NCI-H1436 (cell line): Measurements from ENCODE around the gene FAM184A.
"Not testable (repeated sequence)": the region's sequence is repeated elsewhere in the genome, so short reads cannot be mapped to it uniquely, and the experiment has no call there.

Experiments used
- DNase-seq: peaks from one replicate; lab custom pipeline; 2025; lab: John Stamatoyannopoulos, UW

The FAM184A gene, protein sequence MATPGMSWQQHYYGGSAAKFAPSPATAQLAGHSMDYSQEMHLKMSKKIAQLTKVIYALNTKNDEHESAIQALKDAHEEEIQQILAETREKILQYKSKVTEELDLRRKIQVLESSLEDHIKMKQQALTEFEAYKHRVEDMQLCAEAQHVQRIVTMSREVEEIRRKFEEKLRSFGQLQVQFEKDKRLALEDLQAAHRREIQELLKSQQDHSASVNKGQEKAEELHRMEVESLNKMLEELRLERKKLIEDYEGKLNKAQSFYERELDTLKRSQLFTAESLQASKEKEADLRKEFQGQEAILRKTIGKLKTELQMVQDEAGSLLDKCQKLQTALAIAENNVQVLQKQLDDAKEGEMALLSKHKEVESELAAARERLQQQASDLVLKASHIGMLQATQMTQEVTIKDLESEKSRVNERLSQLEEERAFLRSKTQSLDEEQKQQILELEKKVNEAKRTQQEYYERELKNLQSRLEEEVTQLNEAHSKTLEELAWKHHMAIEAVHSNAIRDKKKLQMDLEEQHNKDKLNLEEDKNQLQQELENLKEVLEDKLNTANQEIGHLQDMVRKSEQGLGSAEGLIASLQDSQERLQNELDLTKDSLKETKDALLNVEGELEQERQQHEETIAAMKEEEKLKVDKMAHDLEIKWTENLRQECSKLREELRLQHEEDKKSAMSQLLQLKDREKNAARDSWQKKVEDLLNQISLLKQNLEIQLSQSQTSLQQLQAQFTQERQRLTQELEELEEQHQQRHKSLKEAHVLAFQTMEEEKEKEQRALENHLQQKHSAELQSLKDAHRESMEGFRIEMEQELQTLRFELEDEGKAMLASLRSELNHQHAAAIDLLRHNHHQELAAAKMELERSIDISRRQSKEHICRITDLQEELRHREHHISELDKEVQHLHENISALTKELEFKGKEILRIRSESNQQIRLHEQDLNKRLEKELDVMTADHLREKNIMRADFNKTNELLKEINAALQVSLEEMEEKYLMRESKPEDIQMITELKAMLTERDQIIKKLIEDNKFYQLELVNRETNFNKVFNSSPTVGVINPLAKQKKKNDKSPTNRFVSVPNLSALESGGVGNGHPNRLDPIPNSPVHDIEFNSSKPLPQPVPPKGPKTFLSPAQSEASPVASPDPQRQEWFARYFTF

GRCh38 chr6:119078376-119079282 is at the start of gene FAM184A:
Gene FAM184A (minus strand): TSS chr6:119078664. CDS start chr6:119078299, 365 bp downstream.
- DNase-seq, result peak; percentile 61

DNA sequence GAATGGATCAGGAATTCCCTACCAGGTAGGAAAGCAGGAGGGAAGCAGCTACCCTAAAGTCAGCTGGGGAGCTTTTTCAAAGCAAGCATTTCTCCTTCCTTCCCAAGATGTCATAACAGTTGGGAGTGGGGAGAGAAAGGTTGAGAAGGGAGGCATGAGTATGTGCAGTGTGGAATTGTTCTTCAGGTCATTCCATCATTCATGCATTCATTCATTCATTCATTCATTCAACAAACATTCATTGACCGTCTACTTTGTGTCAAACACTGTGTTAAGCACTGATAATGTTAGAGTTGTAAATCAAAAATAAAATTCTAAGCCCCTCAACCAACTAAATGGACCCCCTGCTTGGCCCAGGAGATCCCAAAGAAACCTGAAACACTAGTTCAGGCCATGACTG is 49.2 kb upstream of the FAM184A start:
- DNase-seq, result no peak

DNA sequence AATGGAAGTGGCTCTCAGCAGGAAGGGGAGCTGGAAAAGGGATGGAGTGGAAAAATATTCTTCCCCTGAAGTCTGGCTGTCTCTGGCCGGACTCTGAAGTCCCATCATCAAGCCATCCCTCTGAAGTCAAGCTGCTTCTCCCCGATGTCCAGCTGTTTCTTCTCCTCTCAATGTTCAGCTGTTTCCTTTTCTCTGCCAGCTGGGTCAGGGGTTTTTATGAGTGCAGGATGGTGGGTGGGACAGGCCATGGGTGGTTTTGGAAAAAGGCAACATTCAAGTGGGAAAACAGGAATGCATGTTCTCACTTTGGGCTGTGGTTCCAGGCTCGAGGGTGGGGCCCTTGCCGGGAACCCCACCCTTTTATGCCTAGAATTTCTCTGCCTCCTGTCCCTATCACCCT is 48.4 kb upstream of the FAM184A start:
- DNase-seq, result no peak

- DNase-seq, result no peak
These were observed 47.7 kb upstream of the FAM184A start for GRCh38 chr6:119126140-119126539.

- no peak for DNase-seq
These were observed 47.1 kb upstream of the FAM184A start for GRCh38 chr6:119125576-119125975.

- no peak for DNase-seq
These were observed 45.8 kb upstream of the FAM184A start for GRCh38 chr6:119124079-119124824.

DNA sequence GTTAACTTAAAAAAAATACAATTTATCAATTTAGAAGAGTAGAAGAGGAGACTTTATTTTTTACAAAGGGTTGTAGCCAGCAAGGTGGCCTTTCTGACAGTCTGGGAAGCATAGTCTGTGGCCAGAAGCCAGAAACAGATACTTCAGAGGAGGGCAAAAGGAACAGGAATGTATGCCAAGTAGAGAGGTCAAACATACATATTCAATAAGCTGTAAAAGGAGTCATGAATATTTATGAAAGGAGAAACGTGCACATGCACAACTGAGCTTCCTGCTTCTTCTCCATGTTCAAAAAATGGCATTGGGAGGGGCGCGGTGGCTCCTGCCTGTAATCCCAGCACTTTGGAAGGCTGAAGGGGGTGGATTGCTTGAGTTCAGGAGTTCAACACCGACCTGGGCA is 43.9 kb upstream of the FAM184A start:
- DNase-seq, result no peak

DNA sequence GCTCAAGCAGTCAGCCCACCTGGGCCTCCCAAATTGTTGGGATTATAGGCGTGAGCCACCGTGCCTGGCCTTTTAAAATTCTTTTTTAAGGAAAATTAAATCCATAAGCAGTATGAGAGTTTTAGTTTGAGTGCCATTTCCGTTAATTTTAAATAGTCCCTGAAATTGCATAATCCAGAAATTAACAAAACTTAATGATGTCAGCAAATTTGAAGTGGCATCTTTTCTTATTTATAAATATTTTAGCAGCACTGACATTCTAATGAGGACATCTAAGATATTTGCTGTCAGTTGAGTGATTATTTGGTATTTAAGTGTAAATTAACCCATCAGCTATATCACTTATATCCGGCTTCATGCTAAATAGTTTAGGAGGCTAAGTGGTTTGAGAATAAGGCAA is 42.9 kb upstream of the FAM184A start:
- no peak for DNase-seq

DNA sequence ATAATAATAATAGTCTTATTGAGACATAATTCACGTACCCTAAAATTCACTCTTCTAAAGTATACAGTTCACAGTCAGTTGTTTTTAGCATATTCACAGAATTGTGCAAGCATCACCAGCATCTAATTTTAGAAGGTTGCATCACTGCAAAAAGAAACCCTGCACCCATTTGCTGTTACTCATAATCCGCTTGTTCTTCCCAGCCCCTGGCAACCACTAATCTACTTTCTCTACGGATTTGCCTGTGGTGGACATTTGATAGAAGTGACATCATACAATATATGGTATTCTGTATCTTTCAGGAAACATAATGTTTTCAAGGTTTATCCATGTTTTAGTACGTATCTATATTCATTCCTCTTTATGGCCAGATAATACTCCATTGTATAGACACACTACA is 41.5 kb upstream of the FAM184A start:
- no peak for DNase-seq

DNA sequence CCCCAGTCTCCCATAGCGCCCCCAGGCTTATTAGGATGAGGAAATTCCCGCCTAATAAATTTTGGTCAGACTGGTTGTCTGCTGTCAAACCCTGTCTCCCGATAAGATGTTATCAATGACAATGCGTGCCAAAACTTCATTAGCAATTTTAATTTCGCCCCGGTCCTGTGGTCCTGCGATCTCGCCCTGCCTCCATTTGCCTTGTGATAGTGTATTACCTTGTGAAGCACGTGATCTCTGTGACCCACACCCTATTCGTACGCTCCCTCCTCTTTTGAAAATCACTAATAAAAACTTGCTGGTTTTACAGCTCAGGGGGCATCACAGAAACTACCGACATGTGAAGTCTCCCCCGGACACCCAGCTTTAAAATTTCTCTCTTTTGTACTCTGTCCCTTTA is 40.6 kb upstream of the FAM184A start:
- DNase-seq, result not testable (repeated sequence)

- DNase-seq, result no peak
These were observed 38.3 kb upstream of the FAM184A start for GRCh38 chr6:119116712-119117281.

GRCh38 chr6:119113961-119114360 is 35.5 kb upstream of the FAM184A start:
- DNase-seq, result no peak

DNA sequence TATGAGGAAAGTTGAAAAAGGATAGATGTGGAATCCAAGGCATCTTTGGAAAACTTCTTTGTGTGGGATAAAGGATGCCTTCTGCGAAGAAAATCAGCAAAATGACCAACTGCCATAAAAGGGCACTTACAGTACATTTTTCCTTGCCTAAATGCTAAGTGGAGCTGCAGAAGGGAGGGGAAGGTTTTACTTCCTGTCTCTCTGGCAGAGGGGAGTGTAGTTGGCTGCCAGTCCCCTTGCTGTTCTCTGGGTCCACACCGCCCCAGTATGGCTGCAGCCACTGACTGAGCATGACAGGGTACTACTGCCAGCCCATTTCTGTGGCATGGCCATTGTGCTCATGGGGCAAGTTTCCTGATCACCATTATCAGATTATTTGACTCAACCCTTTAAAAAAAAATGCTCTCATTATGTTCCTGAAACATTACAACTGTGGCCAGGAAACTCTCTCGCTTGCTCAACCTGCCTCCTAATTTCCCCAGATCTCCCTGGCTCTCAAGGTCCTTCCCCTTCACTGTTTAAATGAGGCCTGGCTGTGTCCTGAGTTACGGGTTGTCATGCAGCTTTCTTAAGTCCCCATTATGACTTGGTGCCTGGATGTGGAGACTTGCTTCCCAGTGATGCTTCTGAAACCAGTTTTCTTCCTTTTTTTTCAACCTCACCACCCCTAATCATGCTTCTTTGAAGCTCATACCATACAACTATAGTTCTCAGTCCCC is 34.5 kb upstream of the FAM184A start:
- DNase-seq, result no peak

DNA sequence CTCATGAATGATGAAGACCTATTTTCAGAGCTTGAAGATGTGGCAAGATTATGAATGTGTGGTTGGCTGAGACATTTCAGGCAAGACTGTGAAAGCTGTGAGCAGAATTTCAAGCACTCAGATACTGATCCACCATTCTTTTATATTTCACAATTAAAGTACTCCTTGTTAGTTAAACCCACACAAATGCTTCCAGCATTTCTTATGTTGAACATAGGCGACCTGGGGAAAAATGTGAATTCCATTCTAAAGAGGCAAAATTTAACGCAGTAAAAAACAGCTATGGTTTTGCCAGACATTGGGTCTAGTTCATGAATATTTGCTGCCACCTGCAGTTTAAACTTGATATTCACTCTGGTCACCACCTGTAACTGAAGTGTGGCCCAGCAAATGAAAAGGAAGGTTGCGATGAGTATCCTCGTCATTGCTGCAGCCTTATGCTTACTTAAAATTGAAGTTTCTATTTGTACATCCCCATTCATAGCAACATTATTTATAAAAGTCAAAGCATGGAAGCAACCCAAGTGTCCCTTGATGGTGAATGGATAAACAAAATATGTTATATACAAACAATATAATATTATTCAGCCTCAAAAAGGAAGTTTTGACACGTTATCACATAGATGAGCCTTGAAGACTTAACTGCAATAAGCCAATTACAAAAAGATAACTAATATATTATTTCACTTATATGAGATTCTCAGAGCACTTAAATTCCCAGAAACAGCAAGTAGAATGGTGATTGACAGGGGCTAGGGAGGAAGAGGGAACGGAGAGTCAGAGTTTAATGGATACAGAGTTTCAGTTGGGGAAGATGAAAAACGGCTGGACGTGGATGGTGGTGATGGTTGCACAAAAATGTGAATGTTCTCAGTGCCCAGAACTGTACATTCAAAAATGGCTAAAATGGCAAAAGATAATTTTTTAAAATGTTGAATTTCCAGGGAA is 32.4 kb upstream of the FAM184A start:
- peak; percentile 58 for DNase-seq

GRCh38 chr6:119109654-119110325 is 31.3 kb upstream of the FAM184A start:
- no peak for DNase-seq

GRCh38 chr6:119108076-119108475 is 29.6 kb upstream of the FAM184A start:
- DNase-seq, result no peak

DNA sequence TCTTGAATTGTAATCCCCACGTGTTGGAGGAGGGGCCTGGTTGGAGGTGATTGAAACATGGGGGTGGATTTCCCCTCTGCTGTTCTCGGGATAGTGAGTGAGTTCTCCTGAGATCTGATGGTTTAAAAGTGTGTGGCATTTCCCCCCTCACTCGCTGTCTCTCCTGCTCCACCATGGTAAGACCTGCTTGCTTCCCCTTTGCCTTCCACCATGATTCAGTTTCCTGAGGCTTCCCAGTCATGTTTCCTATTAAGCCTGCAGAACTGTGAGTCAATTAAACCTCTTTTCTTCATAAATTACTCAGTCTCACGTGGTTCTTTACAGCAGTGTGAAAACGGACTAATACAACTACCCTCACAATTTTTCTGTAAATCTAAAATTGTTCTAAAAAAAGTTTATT is 26.8 kb upstream of the FAM184A start:
- no peak for DNase-seq

DNA sequence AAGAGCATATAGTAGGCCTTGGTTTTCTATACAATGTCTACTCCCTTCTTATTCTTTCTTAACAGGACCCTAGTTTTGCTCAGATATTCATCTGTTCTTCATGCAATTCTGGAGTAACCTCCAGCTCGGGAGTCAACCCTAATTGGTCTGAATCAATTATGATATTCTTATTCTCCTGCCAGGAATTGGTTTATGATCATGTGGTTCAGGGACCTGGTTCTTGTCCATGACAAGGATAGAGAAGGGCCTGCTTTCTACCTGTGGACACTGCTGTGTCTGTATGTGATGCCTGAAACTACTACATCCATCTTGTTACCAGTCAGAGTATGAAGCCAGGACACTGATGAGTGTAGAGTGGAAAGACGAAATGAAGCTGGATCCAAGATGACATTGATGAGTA is 24.4 kb upstream of the FAM184A start:
- DNase-seq, result no peak
